NCI-H1092 treated with DMSO at 0.1 percent for 48 hours (cell line): ENCODE results near the gene SIRPB2.
A peak's percentile ranks its signal among the peaks of the same experiment; 100 is the strongest.

ENCODE experiments used
- DNase-seq: peaks from one replicate; lab custom pipeline; 2025; lab: John Stamatoyannopoulos, UW

The SIRPB2 gene

DNA sequence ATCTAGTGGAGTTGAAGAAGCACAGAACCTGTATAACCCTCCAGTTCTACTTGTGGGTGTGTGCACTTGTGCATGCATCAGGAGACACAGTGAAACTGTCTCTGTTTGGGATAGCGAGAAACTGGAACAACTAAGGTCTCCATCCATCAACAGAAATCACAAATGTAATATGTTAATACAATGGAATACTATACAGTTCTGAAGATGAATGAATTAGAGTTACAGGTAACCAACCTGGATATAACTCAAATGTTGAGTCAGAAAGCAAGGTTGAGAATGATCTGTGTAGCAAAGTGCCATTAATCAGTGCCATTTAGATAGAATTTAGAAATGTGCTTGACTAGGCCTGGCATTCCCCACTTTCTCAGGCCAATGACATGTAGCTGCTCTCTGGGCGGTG lies 20.0 kb downstream of the SIRPB2 start:
- DNase-seq = no peak

- peak; percentile 60 for DNase-seq
Measured at GRCh38 chr20:1469925-1470571, 21.2 kb downstream of the SIRPB2 start.

DNA sequence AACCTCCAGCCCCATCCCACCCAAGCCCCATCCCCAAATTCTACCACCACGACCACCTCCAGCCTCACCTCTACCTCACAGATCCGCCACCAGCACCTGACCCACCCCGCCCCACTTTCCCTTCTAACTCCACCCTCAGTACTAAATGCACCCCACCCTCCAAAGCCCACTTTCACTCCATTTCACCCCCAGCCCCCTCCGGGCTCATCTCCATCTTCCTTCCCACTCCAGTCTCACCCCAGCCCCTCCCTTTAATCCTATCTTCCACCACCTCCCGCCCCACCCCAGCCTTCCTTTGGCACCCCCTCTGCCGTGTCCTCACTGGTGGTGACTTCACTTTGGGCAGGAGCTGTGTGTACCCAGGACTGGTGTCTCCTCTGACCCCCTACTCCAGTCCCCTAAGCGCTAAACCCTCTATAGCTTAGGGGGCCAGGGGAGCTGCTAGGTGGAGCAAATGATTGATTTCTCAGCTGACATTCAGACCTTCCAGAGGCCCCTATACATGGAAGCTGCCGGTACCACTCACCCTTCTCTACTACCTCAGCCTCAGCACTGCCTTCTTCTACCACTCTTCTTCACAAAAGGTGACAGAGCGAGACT lies 21.8 kb downstream of the SIRPB2 start:
- DNase-seq = no peak

DNA sequence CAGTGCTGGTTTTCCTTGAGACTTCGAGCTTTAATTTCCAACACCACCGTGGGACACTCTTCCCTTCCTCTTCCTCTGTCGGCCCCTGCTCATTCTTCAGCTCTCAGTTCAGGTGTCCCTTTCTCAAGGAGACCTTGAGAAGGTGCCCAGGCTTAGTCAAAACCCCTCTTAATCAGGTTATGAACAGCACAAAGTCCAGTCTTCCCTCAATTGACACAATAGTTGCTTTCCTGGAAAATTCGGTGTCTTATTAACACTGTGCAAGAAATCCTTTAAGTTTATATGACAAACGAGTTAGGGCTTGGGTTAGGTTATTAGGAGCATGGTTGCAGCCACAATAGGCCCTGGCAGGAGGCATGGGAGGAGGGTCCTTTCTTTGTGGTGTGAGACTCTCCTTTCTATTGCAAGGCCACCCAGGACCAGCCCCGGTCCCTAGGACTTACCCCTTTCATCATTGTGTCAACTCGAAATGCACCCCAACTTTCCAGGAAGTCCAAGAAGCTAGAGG lies 23.0 kb downstream of the SIRPB2 start:
- DNase-seq = no peak

DNA sequence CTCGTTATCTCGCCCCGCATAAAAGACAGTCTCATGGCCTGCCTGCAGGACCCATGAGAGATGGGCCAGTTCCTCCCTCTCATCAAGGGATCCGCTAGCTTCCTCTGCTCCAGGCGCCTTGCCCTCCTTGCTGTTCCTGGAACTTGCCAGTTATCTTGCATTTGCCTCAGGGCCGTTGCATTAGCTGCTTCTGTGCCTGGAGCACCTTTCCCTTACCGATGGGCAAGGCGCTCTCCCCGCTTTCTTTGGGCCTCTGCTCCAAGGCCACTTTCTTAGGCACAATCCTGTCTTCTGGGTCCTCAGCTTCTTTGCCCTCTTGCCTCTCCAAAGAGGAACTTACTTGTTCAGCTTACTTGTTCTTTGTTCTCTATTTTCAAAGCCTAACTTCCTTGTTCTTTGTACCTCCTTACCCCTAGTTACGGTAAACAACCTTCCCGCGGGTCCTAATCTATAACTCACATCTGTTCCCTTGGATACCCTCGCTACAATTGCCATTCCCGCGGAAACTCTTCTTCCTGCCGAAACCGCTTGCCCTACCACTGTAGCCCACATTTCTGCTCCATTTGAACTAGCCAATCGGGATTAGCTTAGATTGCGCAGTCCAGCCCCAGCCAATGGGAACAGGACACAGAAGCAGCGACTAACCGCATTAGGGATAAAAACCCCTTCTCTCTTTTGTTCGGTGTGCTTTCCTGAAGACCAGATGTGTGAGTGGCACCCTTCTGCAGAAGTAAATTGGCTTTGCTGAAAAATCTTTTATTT lies 23.7 kb downstream of the SIRPB2 start:
- no peak for DNase-seq

GRCh38 chr20:1467082-1467354 lies 24.2 kb downstream of the SIRPB2 start:
- DNase-seq = no peak

- DNase-seq = peak; percentile 89
Measured at GRCh38 chr20:1466211-1467081, 24.8 kb downstream of the SIRPB2 start, which contains the start of gene NSFL1C. NSFL1C (minus strand) TSS chr20:1466849; CDS start chr20:1466824, 25 bp downstream.

- no peak for DNase-seq
Measured at GRCh38 chr20:1465470-1466210, 25.6 kb downstream of the SIRPB2 start.

- no peak for DNase-seq
Measured at GRCh38 chr20:1463971-1464570, 27.1 kb downstream of the SIRPB2 start.

- no peak for DNase-seq
Measured at GRCh38 chr20:1462834-1463233, 28.4 kb downstream of the SIRPB2 start.

DNA sequence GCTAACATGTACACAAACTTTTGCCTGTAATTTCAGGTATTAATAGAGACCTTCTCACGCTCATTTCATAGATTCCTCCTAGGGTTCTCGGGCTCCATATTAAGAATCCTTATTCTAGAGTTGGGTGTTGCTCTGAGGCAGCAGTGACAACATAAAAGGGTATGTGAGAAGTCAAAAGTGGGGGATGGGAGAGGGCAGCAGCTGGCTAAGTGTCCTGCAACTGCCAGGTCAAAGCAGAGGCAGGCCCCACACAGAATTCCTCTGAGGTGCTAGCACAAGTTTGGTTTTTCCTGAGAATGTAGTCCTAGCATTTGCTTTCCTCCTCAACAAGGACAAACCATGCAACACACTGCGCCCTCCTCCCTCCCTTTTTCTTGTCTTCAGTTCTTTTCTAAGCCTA lies 29.2 kb downstream of the SIRPB2 start:
- no peak for DNase-seq

- no peak for DNase-seq
Measured at GRCh38 chr20:1460275-1460674, 30.9 kb downstream of the SIRPB2 start.

- no peak for DNase-seq
Measured at GRCh38 chr20:1457992-1458391, 33.2 kb downstream of the SIRPB2 start.

DNA sequence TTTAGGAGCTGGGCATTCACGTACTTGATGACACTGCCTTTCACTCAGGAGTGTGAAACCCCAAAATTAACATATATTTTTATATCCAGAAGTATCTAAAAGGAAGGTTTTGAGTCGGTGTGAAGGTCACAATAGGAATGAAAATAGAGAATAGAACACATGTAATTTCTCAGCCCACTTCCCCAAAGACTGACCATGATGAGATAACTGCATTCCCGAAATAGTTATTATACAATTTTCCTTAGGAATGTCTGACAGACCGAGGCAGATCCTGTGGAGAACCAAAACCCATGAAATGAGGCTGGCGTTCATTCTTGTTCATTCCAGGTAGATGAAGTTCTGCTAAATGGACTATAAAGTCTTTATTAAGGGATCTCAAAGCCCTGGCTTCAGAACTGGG lies 34.9 kb downstream of the SIRPB2 start:
- no peak for DNase-seq

- peak; percentile 13 for DNase-seq
Measured at GRCh38 chr20:1450926-1451491, 40.2 kb downstream of the SIRPB2 start.

DNA sequence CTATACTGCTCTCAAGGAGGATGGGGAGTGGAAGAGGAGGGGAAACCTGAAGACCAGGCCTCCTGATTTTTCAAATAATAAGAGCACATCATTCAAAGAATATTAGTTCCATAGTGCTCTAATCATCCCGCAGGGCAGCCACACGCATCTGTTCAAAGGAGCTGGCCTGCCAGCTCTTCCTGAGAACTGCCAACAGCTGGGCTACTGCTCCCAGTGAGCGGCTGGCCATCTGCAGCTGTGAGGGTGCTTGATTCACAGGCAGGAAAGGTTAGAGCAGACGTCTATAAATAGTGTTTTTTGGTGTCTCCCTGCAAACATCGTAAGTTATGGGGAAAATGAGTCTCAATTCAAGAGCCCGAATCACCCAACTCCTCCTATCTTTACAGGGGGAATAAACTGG lies 41.9 kb downstream of the SIRPB2 start:
- no peak for DNase-seq

GRCh38 chr20:1448081-1448620 lies 43.1 kb downstream of the SIRPB2 start:
- no peak for DNase-seq

DNA sequence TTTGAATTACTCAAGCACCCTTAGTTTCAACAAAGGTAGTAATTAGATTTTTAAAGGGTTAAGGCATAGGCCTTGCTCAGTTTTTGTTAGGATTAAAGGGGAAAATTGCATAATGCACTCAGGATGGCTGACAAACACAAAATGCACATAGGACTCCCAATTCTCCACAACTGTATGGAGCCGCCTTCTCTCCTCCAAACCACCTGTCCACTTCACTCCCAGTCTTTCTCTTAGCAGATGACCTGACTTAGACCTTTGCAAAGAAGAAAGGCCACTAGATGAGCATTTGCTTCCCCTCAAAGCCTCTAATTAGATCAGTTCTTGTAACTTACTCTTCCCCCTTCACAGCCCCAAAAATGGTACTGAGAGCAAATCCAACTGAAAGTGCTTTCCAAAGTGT lies 44.7 kb downstream of the SIRPB2 start:
- DNase-seq = no peak

DNA sequence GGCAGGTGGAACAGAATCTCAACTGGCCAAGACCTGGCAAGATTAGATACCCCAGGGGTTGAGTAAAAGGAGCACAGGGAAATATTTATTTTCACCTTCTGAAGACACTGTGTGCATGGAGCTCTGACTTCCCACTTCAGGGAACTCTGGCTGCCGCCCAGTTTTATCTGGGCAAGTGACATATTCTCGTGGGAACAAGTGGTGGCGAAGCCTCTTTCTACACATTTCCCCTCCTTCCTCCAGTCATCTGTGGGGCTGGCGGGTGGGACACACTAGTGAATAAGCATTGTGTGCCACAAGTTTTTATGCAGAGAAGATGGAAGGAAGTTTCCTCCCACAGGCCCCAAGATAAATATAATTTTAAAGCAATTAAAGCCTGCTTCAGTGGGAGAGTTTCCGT lies 48.1 kb downstream of the SIRPB2 start:
- no peak for DNase-seq

DNA sequence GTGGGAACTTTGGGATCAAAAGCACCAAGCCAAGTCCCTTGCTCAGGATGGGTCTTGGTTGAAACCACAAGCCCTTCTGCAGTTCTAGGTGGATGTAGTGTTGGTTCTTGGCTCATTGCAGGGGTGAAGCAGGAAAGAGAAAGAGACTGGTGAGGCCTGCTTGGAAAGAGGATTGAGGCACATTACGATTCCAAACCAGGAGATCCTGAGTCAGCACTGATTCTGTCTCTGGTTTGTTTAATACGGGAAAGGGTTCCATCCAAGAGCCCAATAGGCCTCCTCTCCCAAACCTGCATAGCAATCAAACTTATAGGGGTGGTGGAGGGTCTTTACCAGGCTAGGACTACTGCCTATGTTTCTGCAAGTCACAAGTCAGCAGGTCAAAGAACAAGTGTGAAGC lies 48.9 kb downstream of the SIRPB2 start:
- no peak for DNase-seq

DNA sequence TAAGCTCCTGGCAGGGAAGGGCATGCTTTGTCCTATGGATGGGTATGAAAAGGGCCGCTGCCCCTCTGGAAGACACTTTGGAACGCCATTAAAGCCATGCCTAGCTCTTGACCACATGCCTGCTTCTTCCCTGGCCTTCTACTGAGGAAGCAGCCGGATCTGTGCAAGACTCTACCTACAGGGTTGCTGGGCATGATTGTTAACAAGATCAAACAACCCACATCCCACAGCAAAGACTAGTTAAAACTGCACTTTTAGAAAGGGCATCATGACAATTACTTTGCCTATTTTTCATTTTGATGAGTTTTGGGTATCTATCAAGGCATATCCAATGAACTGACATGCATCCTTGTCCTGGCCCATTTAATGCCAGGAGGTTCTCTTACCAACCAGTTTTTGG lies 50.1 kb downstream of the SIRPB2 start:
- DNase-seq = no peak
